ENCODE results near the gene FNDC10.
"Not testable (repeated sequence)": the region's sequence is repeated elsewhere in the genome, so short reads cannot be mapped to it uniquely, and the experiment has no call there.

FNDC10 gene

GRCh38 chr1:1598720-1599029 lies 1.3 kb downstream of the FNDC10 start:
- peak overlapping the region; percentile 76 for H3K4me3 Mint-ChIP-seq
- DNase-seq = no peak
- H3K9me3 Mint-ChIP-seq = no peaks in the 10 kb centered on the region
- no peak for TF ChIP-seq CTCF (IDR thresholded peaks at IDR 0.05)
- no peaks in the 10 kb centered on the region for H3K36me3 Mint-ChIP-seq (ENCODE audit: low read depth)
- H3K4me1 Mint-ChIP-seq = peaks cover 5% of the 10 kb centered on the region
- no peak overlapping the region for H3K27ac Mint-ChIP-seq
- peaks cover 36% of the 10 kb centered on the region for H3K27me3 Mint-ChIP-seq (ENCODE audit: low read depth, poor library complexity)

GRCh38 chr1:1598051-1598719 lies 1.8 kb downstream of the FNDC10 start:
- Mint-ChIP-seq H3K27me3 (ENCODE audit: low read depth, poor library complexity) (peaks cover 31% of the 10 kb centered on the region), H3K4me1 (peaks cover 5% of the 10 kb centered on the region), H3K27ac (no peak overlapping the region), H3K36me3 (ENCODE audit: low read depth) (no peaks in the 10 kb centered on the region), H3K4me3 (peak overlapping the region; percentile 76), H3K9me3 (no peaks in the 10 kb centered on the region)
- no peak for TF ChIP-seq CTCF (IDR thresholded peaks at IDR 0.05)
- no peak for DNase-seq

GRCh38 chr1:1597275-1597930 lies 2.5 kb downstream of the FNDC10 start:
- Mint-ChIP-seq H3K4me3 (peak overlapping the region; percentile 49), H3K9me3 (no peaks in the 10 kb centered on the region), H3K27ac (no peak overlapping the region)

GRCh38 chr1:1596493-1597274 lies 3.3 kb downstream of the FNDC10 start:
- Mint-ChIP-seq H3K9me3 (peaks cover 4% of the 10 kb centered on the region), H3K36me3 (ENCODE audit: low read depth) (no peaks in the 10 kb centered on the region), H3K4me1 (peaks cover 9% of the 10 kb centered on the region), H3K27me3 (ENCODE audit: low read depth, poor library complexity) (peaks cover 16% of the 10 kb centered on the region), H3K4me3 (no peak overlapping the region), H3K27ac (no peak overlapping the region)
- peak; percentile 33 for DNase-seq
- TF ChIP-seq CTCF (IDR thresholded peaks at IDR 0.05) = no peak

More at GRCh38 chr1:1597275-1597930, 2.5 kb downstream of the FNDC10 start:
- peak; percentile 27 for TF ChIP-seq CTCF (IDR thresholded peaks at IDR 0.05)
- Mint-ChIP-seq H3K36me3 (ENCODE audit: low read depth) (no peaks in the 10 kb centered on the region), H3K4me1 (peaks cover 5% of the 10 kb centered on the region), H3K27me3 (ENCODE audit: low read depth, poor library complexity) (peaks cover 23% of the 10 kb centered on the region)
- DNase-seq = no peak

GRCh38 chr1:1595341-1595740 lies 4.6 kb downstream of the FNDC10 start:
- DNase-seq; H3K27me3 Mint-ChIP-seq (ENCODE audit: low read depth, poor library complexity); H3K36me3 Mint-ChIP-seq (ENCODE audit: low read depth); H3K4me1 Mint-ChIP-seq; H3K27ac Mint-ChIP-seq; H3K4me3 Mint-ChIP-seq: not testable (repeated sequence)
- peaks cover 12% of the 10 kb centered on the region for H3K9me3 Mint-ChIP-seq

GRCh38 chr1:1594602-1595260 lies 5.2 kb downstream of the FNDC10 start:
- Mint-ChIP-seq H3K9me3 (peaks cover 12% of the 10 kb centered on the region), H3K4me1 (peaks cover 10% of the 10 kb centered on the region), H3K27me3 (ENCODE audit: low read depth, poor library complexity) (peaks cover 9% of the 10 kb centered on the region), H3K4me3 (no peak overlapping the region), H3K36me3 (ENCODE audit: low read depth) (no peaks in the 10 kb centered on the region), H3K27ac (no peak overlapping the region)
- no peak for DNase-seq
- no peak for TF ChIP-seq CTCF (IDR thresholded peaks at IDR 0.05)

All from nephron progenitor cell (in vitro differentiated cells).